Measurements from ENCODE around the gene MXRA5. TPM values are rescaled to one million over a fixed set of nuclear protein-coding genes. Genes with fewer than 3 reads are reported as not detected.

The MXRA5 gene
- total and polyA plus RNA-seq, 10 of the 15 experiments (the other 5 are each of a cell fraction or from before 2014, with no cell fraction given) = 0.01 to 0.03 TPM; not detected in 8

GRCh38 chrX:3280706-3281105, 65.7 kb downstream of the MXRA5 start:
- Histone ChIP-seq H3K9me3 (replicated peaks; ENCODE audit: control insufficient read depth, insufficient read depth, low read length) (no peaks in the 10 kb centered on the region), H3K27me3 (replicated peaks in 1 of 2; ENCODE audit: control insufficient read depth in 2 of 2, insufficient read depth in 2 of 2, low read length in 1 of 2) (no peaks in the 10 kb centered on the region), H3K4me1 (ENCODE audit: control insufficient read depth, insufficient read depth, low read length) (no peaks in the 10 kb centered on the region), H3K27ac (ENCODE audit: control insufficient read depth, insufficient read depth) (no peak overlapping the region), H4K20me1 (ENCODE audit: control insufficient read depth, insufficient read depth) (no peaks in the 10 kb centered on the region), H3K4me3 (no peak overlapping the region), H3K9ac (ENCODE audit: control insufficient read depth, insufficient read depth, low read length) (no peak overlapping the region), H2AFZ (ENCODE audit: control insufficient read depth, low read depth, low read length) (no peak overlapping the region), H3K36me3 (ENCODE audit: control insufficient read depth in 2 of 2, insufficient read depth in 2 of 2, low read length in 1 of 2) (no peaks in the 10 kb centered on the region), H3K79me2 (ENCODE audit: control insufficient read depth, insufficient read depth, low read length) (no peaks in the 10 kb centered on the region), H3K4me2 (ENCODE audit: control insufficient read depth, insufficient read depth) (no peak overlapping the region)
- no peak for DNase-seq (ENCODE audit: low read depth, low spot score)
- FAIRE-seq = no peak
- TF ChIP-seq BCL11A (IDR thresholded peaks at IDR 0.05; ENCODE audit: low read depth, low read length) = no peak
- TF ChIP-seq CBX5 (IDR thresholded peaks at IDR 0.05; ENCODE audit: low read depth) = no peak
- no peak for TF ChIP-seq MEF2B (IDR thresholded peaks at IDR 0.05; ENCODE audit: partially characterized antibody, poor library complexity, severe bottlenecking)
- TF ChIP-seq NBN (IDR thresholded peaks at IDR 0.05) = no peak
- TF ChIP-seq ASH2L (IDR thresholded peaks at IDR 0.05; ENCODE audit: borderline replicate concordance, low read depth) = no peak
- TF ChIP-seq SUPT20H (IDR thresholded peaks at IDR 0.05; ENCODE audit: borderline replicate concordance, control insufficient read depth, low read depth, low read length) = no peak
- no peak for TF ChIP-seq POU2F2 (IDR thresholded peaks at IDR 0.05; ENCODE audit: borderline replicate concordance, low read depth, low read length)
- TF ChIP-seq USF2 (IDR thresholded peaks at IDR 0.05; ENCODE audit: borderline replicate concordance, low read depth, low read length) = no peak
- TF ChIP-seq HDAC2 (IDR thresholded peaks at IDR 0.05) = no peak
- no peak for TF ChIP-seq SIX5 (IDR thresholded peaks at IDR 0.05; ENCODE audit: low read depth, low read length, severe bottlenecking)
- TF ChIP-seq CTCF (IDR thresholded peaks at IDR 0.05 in 2 of 3, conservative IDR thresholded peaks at IDR 0.05 in 1 of 3; ENCODE audit: control insufficient read depth in 2 of 3, extremely low read depth in 1 of 3, insufficient read depth in 1 of 3, low read depth in 3 of 3, low read length in 3 of 3) = no peak
- no peak for TF ChIP-seq PBX3 (IDR thresholded peaks at IDR 0.05; ENCODE audit: insufficient replicate concordance, low read depth, low read length)
- no peak for TF ChIP-seq KLF5 (IDR thresholded peaks at IDR 0.05; ENCODE audit: partially characterized antibody)
- TF ChIP-seq PAX8 (IDR thresholded peaks at IDR 0.05) = no peak
- no peak for TF ChIP-seq NRF1 (conservative IDR thresholded peaks at IDR 0.05; ENCODE audit: low read depth, low read length)
- TF ChIP-seq POLR2A (IDR thresholded peaks at IDR 0.05; ENCODE audit: low read depth, low read length) = no peak
- no peak for TF ChIP-seq RUNX3 (IDR thresholded peaks at IDR 0.05; ENCODE audit: low read length)
- TF ChIP-seq JUNB (IDR thresholded peaks at IDR 0.05) = no peak
- no peak for TF ChIP-seq SPI1 (IDR thresholded peaks at IDR 0.05; ENCODE audit: borderline replicate concordance, insufficient read depth, low read depth, low read length)
- CTCF ChIA-PET = no interaction called here
- no TSS peak for BruUV-seq (replicated peaks)
- intact Hi-C loops (cut with micrococcal nuclease; ENCODE audit: unreplicated experiment) (no loop called here), in situ Hi-C loops (cut with MboI) (no loop called here)
- RAD21 ChIA-PET (ENCODE audit: unreplicated experiment) = no interaction called here
- WGBS (ENCODE audit: insufficient coverage, insufficient replicate concordance, low lambda C conversion rate, missing lambda C conversion rate) = 0% methylated on average over 1 of the region's 1 CpG
- no peak for ATAC-seq
- SMC1A ChIA-PET (ENCODE audit: uncharacterized antibody, unreplicated experiment) = no interaction called here
- POLR2A ChIA-PET = no interaction called here
